ENCODE data around the gene MZB1.

- TF ChIP-seq POLR2AphosphoS5 (IDR thresholded peaks at IDR 0.05; ENCODE audit: low read depth, low read length) (no peak), POLR2A (IDR thresholded peaks at IDR 0.05; ENCODE audit: low read depth, low read length) (no peak), TAF1 (IDR thresholded peaks at IDR 0.05; ENCODE audit: borderline replicate concordance, low read depth, low read length) (no peak)
These were observed 6.3 kb upstream of the MZB1 start for GRCh38 chr5:139395844-139396640.

All from GM12892 (cell line).